Activated CD4-positive, CD25-positive, alpha-beta regulatory T cell treated with anti-CD3 and anti-CD28 coated beads, Interleukin-2, amount 50 U/mL, for 16 hours (primary cell): ENCODE results near the gene SLC15A3.
A peak's percentile ranks its signal among the peaks of the same experiment; 100 is the strongest.

Experiments used
- DNase-seq: peaks from one replicate; pipeline ENCODE4 v3.0.0-alpha.2; 2020; ENCODE audit warnings: low read depth, low spot score

SLC15A3 gene

GRCh38 chr11:60951904-60952741, at the start of gene SLC15A3:
Gene SLC15A3 (minus strand): TSS chr11:60952176. CDS start chr11:60951551, 625 bp downstream.
- DNase-seq = no peak

GRCh38 chr11:61000426-61000825, 48.5 kb upstream of the SLC15A3 start:
- DNase-seq = no peak

GRCh38 chr11:60996381-60997138, 44.6 kb upstream of the SLC15A3 start:
- DNase-seq = no peak

- DNase-seq = no peak
Measured at GRCh38 chr11:60995798-60996197, 43.8 kb upstream of the SLC15A3 start.

GRCh38 chr11:60994541-60995080, 42.6 kb upstream of the SLC15A3 start:
- DNase-seq = no peak

DNA sequence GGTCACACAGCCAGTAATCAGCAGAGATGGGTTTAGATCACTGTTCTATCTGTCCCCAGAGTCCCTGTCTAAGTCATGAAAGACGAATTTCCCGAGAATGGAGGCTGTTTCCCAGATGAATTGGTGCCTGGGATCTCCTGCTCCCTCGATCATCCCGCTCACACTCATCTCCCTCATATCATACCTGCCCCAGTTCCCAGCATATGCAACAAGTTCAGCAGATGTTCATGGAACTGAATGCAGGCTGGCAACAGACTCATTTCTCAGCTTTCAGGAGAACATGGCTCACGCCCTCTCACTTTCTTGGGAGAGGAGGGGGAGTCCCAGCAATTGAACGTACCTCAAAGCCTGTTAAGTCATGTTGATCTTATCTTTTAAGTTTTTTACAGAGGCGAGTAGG, 41.6 kb upstream of the SLC15A3 start:
- no peak for DNase-seq

- DNase-seq = no peak
Measured at GRCh38 chr11:60992842-60993409, 41.0 kb upstream of the SLC15A3 start.

DNA sequence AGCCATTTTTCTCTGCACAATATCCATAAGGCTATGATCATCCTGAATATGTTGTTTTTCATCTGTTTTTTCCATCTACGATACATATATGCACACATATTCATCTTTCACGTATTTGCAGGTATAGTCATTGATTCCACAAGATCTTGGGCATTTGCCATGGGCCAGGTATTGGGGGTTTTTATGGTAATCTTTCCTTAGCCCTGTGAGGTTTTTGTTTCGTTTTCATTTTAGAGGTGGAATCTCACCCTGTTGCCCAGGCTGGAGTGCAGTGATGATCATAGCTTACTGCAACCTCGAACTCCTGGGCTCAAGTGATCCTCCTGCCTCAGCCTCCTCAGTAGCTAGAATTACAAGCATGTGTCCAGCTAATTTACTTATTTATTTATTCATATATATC, 39.5 kb upstream of the SLC15A3 start:
- no peak for DNase-seq

DNA sequence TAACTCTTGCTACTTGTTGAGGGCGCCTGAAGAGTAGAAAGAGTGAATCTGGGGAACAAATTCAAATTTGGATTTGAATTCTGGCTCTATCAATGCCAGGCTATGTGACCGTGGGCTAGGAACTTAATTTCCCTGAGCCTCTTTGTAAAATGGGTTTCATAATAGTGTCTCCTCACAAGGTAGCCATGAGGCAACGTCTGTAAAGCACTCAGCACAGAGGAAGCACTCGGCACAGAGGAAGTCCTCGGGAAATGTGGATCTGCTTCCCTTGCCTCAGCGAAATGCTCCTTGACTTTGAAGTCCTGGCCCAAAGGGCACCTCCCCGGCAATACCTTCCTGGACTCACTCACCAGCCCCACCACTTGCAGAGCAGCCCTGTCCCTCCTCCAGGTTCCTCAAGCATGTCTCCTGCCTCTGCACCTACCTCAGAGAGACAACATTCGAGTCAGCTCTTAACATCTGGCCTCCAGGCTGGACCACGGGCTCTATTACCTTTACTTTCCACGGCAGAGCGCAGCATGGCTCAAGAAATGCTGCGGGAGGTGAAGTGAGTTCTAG, 37.2 kb upstream of the SLC15A3 start:
- DNase-seq = no peak

DNA sequence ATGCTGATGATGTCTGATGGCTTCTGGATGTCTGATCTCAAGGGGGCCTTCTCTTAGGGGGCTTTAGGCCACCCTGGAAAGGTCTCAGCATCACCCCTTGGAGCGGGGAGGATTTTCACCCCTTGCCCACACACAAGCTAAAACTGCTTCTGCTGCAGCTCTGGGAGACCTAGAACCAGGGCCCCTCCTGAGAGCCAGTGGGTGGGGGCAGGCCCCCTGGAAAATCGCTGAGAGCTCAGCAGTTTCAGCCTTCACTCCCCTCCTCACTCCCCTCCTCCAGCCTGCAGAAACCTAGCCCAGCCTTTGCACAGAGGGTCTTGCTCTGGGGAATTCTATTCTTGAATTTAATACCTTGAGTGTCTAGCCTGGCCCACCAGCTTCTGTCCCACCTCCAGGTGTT, 36.7 kb upstream of the SLC15A3 start:
- DNase-seq = no peak

GRCh38 chr11:60987577-60988277, 35.8 kb upstream of the SLC15A3 start:
- no peak for DNase-seq

GRCh38 chr11:60985991-60986915, 34.3 kb upstream of the SLC15A3 start:
- peak; percentile 80 for DNase-seq

- DNase-seq = no peak
Measured at GRCh38 chr11:60985501-60985900, 33.5 kb upstream of the SLC15A3 start.

- DNase-seq = no peak
Measured at GRCh38 chr11:60984636-60985035, 32.7 kb upstream of the SLC15A3 start.

- no peak for DNase-seq
Measured at GRCh38 chr11:60984149-60984548, 32.2 kb upstream of the SLC15A3 start.

- DNase-seq = no peak
Measured at GRCh38 chr11:60982184-60982583, 30.2 kb upstream of the SLC15A3 start.

DNA sequence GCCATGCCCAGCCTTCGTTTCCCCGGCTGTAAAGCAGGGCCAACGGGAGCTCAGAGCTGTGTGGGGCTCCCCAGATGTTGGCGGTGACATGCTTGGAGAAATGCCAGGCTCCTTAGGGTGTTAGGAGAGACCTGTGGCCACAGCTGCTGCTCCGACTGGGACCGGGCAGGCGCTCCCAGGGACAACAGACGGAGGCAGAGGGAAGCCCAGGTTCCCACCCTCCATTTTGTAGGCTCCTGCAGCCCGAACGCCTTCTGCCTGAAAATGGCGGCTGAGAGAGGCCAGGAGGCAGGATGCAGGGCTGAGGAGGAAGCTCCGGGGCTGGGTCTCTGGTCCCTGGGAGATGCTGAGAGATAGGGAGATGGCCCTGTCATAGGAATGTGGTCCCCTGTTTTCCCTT, 29.5 kb upstream of the SLC15A3 start:
- DNase-seq = no peak

DNA sequence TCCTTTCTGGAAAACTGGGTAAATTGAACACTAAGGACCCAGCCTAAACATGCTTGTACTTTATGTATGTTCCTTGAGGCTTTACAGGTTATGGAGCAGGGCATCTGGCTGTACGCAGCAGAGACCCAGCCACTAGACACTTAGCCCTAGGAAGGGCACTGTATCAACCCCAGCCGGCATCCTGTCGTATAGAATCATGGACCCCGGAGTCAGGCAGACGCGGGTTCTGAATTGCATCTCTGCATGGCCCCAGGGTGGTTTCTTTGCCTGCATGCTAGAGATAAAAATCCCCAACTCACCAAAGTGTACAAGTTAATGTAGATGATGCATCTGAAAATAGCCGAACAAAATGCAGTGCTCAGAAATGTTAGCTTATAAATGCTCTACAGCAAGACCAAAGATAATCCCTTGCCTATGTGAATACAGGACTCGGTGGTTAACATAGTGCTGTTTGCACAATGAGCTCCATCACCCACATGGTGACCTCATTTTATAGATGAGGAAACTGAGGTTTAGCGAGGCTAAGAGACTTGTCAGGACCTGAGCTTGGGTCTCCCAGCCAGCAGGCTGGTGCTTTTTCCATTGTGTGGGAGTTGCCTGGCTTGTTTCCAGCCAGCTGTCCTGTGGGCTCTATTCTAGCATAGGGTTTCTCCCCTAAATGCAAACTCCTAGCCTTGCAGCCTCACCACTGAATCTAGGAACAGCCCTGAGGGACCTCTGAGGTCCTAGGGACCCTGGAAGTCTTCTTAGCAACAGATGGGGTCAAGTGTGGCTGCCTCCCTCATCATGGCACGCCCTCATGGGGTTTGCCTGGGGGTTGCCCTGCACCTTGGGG, 26.8 kb upstream of the SLC15A3 start:
- DNase-seq = no peak

DNA sequence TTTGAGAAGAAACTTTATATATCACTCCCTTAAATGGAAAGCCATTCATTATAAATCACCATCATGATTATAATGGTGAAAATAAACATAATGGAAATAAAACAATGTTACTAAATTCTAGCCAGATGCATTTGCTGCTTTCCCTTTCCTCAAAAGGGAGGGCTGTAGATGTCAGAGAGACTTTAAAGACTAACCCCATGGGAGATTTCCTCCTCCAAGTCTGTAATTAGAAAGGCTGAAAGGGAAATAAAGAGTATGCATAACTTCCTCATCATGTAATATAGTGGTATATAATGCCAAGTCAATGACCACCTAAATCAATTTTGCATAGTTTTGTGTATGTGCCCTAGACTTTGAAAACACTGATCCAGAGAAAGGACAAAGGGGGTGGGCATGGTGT, 25.9 kb upstream of the SLC15A3 start:
- no peak for DNase-seq
